Endothelial cell of umbilical vein (primary cell): Measurements from ENCODE around the gene JAZF1. TPM values are rescaled to one million over a fixed set of nuclear protein-coding genes. Genes with fewer than 3 reads are reported as not detected.

ENCODE experiments used
- BruUV-seq: library from RNA; stranded (reverse); fragments of 400-500 nt; replicated peaks from 2 replicates; lab custom pipeline; 2021; lab: Mats Ljungman, UMichigan
- CTCF ChIA-PET: fragments of 300-600, 350-600 bp; sonication (Branson Sonifier 250); formaldehyde crosslinking; loops from one replicate; lab custom pipeline; 2021; ENCODE audit warnings: antibody characterized with exemption, inconsistent platforms; lab: Charles Lee
- POLR2A ChIA-PET: fragments of 300-600, 350-600 bp; sonication (Branson Sonifier 250); formaldehyde crosslinking; loops from one replicate; lab custom pipeline; 2021; ENCODE audit warnings: antibody characterized with exemption, inconsistent platforms; lab: Charles Lee
- DNase-seq: peaks from one replicate; pipeline ENCODE4 v3.0.0-alpha.2; 2011; ENCODE audit warnings: low read depth, low spot score
- FAIRE-seq: peaks from 2 replicates; lab custom pipeline; 2011; peaks lifted over from hg19 to GRCh38; lab: Jason Lieb, UNC
- H2AFZ ChIP-seq: 2 replicates; pipeline ENCODE4 v1.6.0; 2012; ENCODE audit warnings: low read depth, low read length, control low read depth, inconsistent platforms
- H3K27ac ChIP-seq: 2 replicates; pipeline ENCODE4 v1.5.1; 2011; ENCODE audit warnings: low read depth, mild to moderate bottlenecking, control low read depth, low read length, moderate library complexity; ENCODE audit not compliant: insufficient read depth
- H3K27me3 ChIP-seq, 2 experiments: 2 replicates each; pipeline versions ENCODE4 v1.6.0 to v1.6.1; 2011; ENCODE audit warnings: low read length in 2 of 2, mixed read lengths in 1 of 2; ENCODE audit not compliant: control insufficient read depth in 2 of 2, insufficient read depth in 2 of 2
- H3K36me3 ChIP-seq, 2 experiments: 2 replicates in 1 of 2; 3 replicates in 1 of 2; pipeline ENCODE4 v1.5.1; 2011; ENCODE audit warnings: low read length in 2 of 2, mild to moderate bottlenecking in 1 of 2, moderate library complexity in 1 of 2; ENCODE audit not compliant: control insufficient read depth in 2 of 2, insufficient read depth in 2 of 2; ENCODE audit errors: extremely low read depth in 1 of 2
- H3K4me1 ChIP-seq: 3 replicates; pipeline ENCODE4 v1.5.1; 2011; ENCODE audit warnings: mild to moderate bottlenecking, low read length; ENCODE audit not compliant: control insufficient read depth, insufficient read depth; ENCODE audit errors: extremely low read depth
- H3K4me2 ChIP-seq: 2 replicates; pipeline ENCODE4 v1.6.1; 2011; ENCODE audit warnings: low read length, control low read depth, mixed read lengths; ENCODE audit not compliant: insufficient read depth
- H3K4me3 ChIP-seq, 3 experiments: fragments of 200-600 bp in 1 of 3; sonication (generic), shearing (Covaris generic) in 1 of 3; replicated peaks in 1 of 3; 2 replicates each; pipeline ENCODE4 v1.5.1; 2011 to 2016; ENCODE audit warnings: control low read depth in 3 of 3, low read length in 3 of 3, mild to moderate bottlenecking in 2 of 3, inconsistent platforms in 1 of 3, low read depth in 1 of 3, moderate library complexity in 1 of 3; ENCODE audit not compliant: insufficient read depth in 1 of 3
- H3K79me2 ChIP-seq: 2 replicates; pipeline ENCODE4 v1.6.0; 2012; ENCODE audit warnings: low read length, inconsistent platforms; ENCODE audit not compliant: control insufficient read depth, insufficient read depth
- H3K9ac ChIP-seq: replicated peaks from 2 replicates; pipeline ENCODE3; 2011; ENCODE audit warnings: low read length, control low read depth; ENCODE audit not compliant: insufficient read depth; ENCODE audit errors: extremely low read depth
- H3K9me1 ChIP-seq: replicated peaks from 3 replicates; pipeline ENCODE4 v1.6.0; 2011; ENCODE audit warnings: mild to moderate bottlenecking, low read length; ENCODE audit not compliant: control insufficient read depth, insufficient read depth; ENCODE audit errors: extremely low read depth
- H3K9me3 ChIP-seq: replicated peaks from 2 replicates; pipeline ENCODE4 v1.5.1; 2012; ENCODE audit warnings: low read length, inconsistent platforms; ENCODE audit not compliant: control insufficient read depth, insufficient read depth
- H4K20me1 ChIP-seq: replicated peaks from 2 replicates; pipeline ENCODE3; 2011; ENCODE audit warnings: mild to moderate bottlenecking, low read length; ENCODE audit not compliant: control insufficient read depth, insufficient read depth; ENCODE audit errors: extremely low read depth
- EZH2 ChIP-seq: IDR thresholded peaks from 2 replicates; pipeline ENCODE4 v1.6.1; 2012; ENCODE audit warnings: borderline replicate concordance, low read depth, mild to moderate bottlenecking, moderate library complexity, low read length, inconsistent platforms; ENCODE audit not compliant: severe bottlenecking
- FOS ChIP-seq: IDR thresholded peaks from 2 replicates; pipeline ENCODE4 v1.6.1; 2011; ENCODE audit warnings: mild to moderate bottlenecking, low read length, moderate library complexity, borderline replicate concordance; ENCODE audit not compliant: insufficient read depth
- GATA2 ChIP-seq: IDR thresholded peaks from 2 replicates; pipeline ENCODE4 v1.7.0; 2011; ENCODE audit warnings: low read depth, mild to moderate bottlenecking, moderate library complexity, mixed read lengths, low read length; ENCODE audit not compliant: insufficient read length, insufficient read depth
- JUN ChIP-seq: IDR thresholded peaks from 2 replicates; pipeline ENCODE4 v1.6.1; 2011; ENCODE audit warnings: borderline replicate concordance, low read depth; ENCODE audit not compliant: insufficient read length, insufficient read depth
- MYC ChIP-seq: IDR thresholded peaks from one replicate; pipeline ENCODE4 v1.6.1; 2011; ENCODE audit warnings: mild to moderate bottlenecking, low read depth, low read length
- POLR2A ChIP-seq: IDR thresholded peaks from 2 replicates; pipeline ENCODE4 v1.6.1; 2012; ENCODE audit warnings: low read depth, mild to moderate bottlenecking, control low read depth, low read length
- POLR2AphosphoS5 ChIP-seq: IDR thresholded peaks from 2 replicates; pipeline ENCODE4 v1.6.1; 2012; ENCODE audit warnings: low read depth, mild to moderate bottlenecking, control low read depth, low read length, moderate library complexity; ENCODE audit not compliant: insufficient read depth
- dilution Hi-C: fragments of 300-500 bp; cut with MboI; formaldehyde crosslinking; loops from one replicate; pipeline ENCODE4 v1.15.0; 2019; ENCODE audit warnings: low sequenced_read_pairs; ENCODE audit not compliant: extremely low pct_ligation_motif_present
- intact Hi-C: fragments of 100-400 bp; cut with micrococcal nuclease; formaldehyde crosslinking; loops from one replicate; pipeline ENCODE4 v1.10.0; 2022
- polyA plus RNA-seq, 4 experiments: library from polyadenylated mRNA; depleted of rRNA in 3 of 4; stranded (reverse) in 3 of 4; unstranded in 1 of 4; fragments of >200 nt; gene quantifications; 2 replicates each; pipeline versions ENCODE4 v1.2.1 to v1.2.3, GENCODE V29; 2011 to 2012; ENCODE audit warnings: missing spikeins in 1 of 4
- total RNA-seq: library from RNA; stranded (reverse); gene quantifications from 2 replicates; pipeline ENCODE4 v1.2.3, GENCODE V29; 2021
- TF ChIP-seq, protein P1 (sequence below), 2 donors: IDR thresholded peaks; 1 replicate in 1 of 2; 2 replicates in 1 of 2; pipeline ENCODE4 v1.5.1; 2011; ENCODE audit warnings: low read length in 2 of 2, mild to moderate bottlenecking in 2 of 2, moderate library complexity in 2 of 2, control low read depth in 1 of 2, inconsistent platforms in 1 of 2, low read depth in 1 of 2; ENCODE audit not compliant: insufficient read depth in 1 of 2; ENCODE audit errors: extremely low read depth in 1 of 2
- TF ChIP-seq, protein P2 (sequence below): IDR thresholded peaks from 2 replicates; pipeline ENCODE4 v1.6.1; 2011; ENCODE audit not compliant: insufficient read depth, insufficient read length

JAZF1 gene
- total and polyA plus RNA-seq, 2 donors (not counting 3 experiments of a cell fraction or from before 2014, with no cell fraction given): 2.5 to 16.9 TPM

DNA sequence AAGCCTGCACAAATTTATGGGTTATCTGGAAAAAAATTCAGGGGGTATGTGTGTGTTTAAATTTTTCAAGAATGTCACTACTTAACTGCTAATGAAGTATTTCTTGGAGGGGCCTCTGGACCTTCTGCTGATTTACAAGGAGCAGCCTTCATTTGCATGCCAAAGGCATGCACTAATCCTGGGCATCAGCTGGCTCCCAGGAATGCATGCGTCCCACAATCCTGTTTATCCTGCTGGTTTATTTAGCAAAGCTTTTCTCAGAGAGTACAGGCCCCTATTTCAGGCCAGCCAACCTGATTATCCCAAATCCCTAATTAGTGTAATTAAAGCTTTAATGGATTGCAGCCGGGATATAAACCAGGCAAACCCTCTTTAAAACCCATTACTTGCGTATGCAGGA is 270.3 kb downstream of the JAZF1 start:
- Histone ChIP-seq H3K27ac (no peak overlapping the region), H3K4me1 (no peaks in the 10 kb centered on the region), H3K4me2 (no peak overlapping the region), H2AFZ (no peak overlapping the region), H3K9me1 (no peaks in the 10 kb centered on the region), H3K36me3 (no peaks in the 10 kb centered on the region), H3K79me2 (no peaks in the 10 kb centered on the region), H3K9ac (no peak overlapping the region), H4K20me1 (no peaks in the 10 kb centered on the region), H3K27me3 (no peaks in the 10 kb centered on the region), H3K4me3 (no peak overlapping the region), H3K9me3 (no peaks in the 10 kb centered on the region)
- BruUV-seq: no TSS peak
- intact Hi-C loops: no loop called here
- TF ChIP-seq EZH2 (no peak), JUN (no peak), GATA2 (no peak), FOS (no peak), MYC (no peak), POLR2A (no peak)
- dilution Hi-C loops: no loop called here
- DNase-seq (no peak), FAIRE-seq (peak; percentile 37)
- POLR2A ChIA-PET: no interaction called here
- CTCF ChIA-PET: interaction anchor here (0.9 to 1.1 kb wide), 2 partner anchors 11 to 136 kb away, joined by 3 to 5 read pairs; no protein-coding TSS in a partner anchor

DNA sequence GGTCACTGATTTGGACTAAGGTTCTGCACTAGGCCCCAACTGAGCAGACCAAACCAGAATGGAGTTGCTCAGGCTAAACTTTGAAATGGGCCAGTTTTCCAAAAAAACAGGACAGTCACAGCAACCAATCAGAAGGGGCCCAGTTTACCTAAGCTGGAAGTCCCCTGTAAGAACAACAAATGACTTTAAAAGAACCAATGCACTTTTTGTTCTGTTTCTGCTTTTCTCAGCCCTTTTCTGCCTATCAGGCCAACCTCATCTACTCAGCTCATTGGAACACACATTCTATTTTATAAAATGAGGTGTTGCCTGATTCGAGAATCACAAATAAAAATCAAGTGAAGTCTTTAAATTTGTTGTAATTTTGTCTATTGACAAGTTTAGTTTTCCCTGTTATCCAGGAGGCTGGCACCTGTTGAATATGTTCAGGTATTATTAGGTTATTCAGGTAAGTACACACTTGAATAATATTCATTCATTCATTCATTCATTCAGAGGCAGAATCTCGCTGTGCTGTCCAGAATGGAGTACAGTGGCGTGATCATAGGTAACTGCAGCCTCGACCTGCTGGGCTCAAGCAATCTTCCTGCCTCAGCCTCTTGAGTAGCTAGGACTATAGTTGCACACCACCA is 271.9 kb downstream of the JAZF1 start:
- Histone ChIP-seq H3K27ac (no peak overlapping the region), H3K36me3 (no peaks in the 10 kb centered on the region), H3K4me1 (no peaks in the 10 kb centered on the region), H2AFZ (no peak overlapping the region), H3K9me3 (no peaks in the 10 kb centered on the region), H3K9me1 (no peaks in the 10 kb centered on the region), H3K9ac (no peak overlapping the region), H4K20me1 (no peaks in the 10 kb centered on the region), H3K4me3 (no peak overlapping the region), H3K4me2 (no peak overlapping the region), H3K27me3 (no peaks in the 10 kb centered on the region), H3K79me2 (no peaks in the 10 kb centered on the region)
- FAIRE-seq: no peak
- DNase-seq: no peak
- BruUV-seq: no TSS peak
- ChIA-PET CTCF (interaction anchor here (0.9 to 1.9 kb wide), 3 partner anchors 10 to 134 kb away, joined by 3 to 5 read pairs (median 3); no protein-coding TSS in a partner anchor), POLR2A (interaction anchor here (0.7 kb wide), 1 partner anchor 9 kb away, joined by 3 read pairs; no protein-coding TSS in a partner anchor)
- intact Hi-C loops (no loop called here), dilution Hi-C loops (no loop called here)
- TF ChIP-seq POLR2A: no peak
- TF ChIP-seq, protein P1, sequence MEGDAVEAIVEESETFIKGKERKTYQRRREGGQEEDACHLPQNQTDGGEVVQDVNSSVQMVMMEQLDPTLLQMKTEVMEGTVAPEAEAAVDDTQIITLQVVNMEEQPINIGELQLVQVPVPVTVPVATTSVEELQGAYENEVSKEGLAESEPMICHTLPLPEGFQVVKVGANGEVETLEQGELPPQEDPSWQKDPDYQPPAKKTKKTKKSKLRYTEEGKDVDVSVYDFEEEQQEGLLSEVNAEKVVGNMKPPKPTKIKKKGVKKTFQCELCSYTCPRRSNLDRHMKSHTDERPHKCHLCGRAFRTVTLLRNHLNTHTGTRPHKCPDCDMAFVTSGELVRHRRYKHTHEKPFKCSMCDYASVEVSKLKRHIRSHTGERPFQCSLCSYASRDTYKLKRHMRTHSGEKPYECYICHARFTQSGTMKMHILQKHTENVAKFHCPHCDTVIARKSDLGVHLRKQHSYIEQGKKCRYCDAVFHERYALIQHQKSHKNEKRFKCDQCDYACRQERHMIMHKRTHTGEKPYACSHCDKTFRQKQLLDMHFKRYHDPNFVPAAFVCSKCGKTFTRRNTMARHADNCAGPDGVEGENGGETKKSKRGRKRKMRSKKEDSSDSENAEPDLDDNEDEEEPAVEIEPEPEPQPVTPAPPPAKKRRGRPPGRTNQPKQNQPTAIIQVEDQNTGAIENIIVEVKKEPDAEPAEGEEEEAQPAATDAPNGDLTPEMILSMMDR (IDR thresholded peaks at IDR 0.05; ENCODE audit: extremely low read depth in 1 of 2, insufficient read depth in 1 of 2, low read depth in 1 of 2, low read length in 2 of 2): no peak
- no peak for TF ChIP-seq GATA2
- TF ChIP-seq FOS: no peak
- TF ChIP-seq POLR2AphosphoS5: no peak
- TF ChIP-seq JUN: no peak
- TF ChIP-seq, protein P2, sequence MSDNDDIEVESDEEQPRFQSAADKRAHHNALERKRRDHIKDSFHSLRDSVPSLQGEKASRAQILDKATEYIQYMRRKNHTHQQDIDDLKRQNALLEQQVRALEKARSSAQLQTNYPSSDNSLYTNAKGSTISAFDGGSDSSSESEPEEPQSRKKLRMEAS: no peak
- TF ChIP-seq EZH2: no peak
- TF ChIP-seq MYC: no peak
